ENCODE measurements around the gene LCN15. TPM values are rescaled to one million over a fixed set of nuclear protein-coding genes. Genes with fewer than 3 reads are reported as not detected.
A peak's percentile ranks its signal among the peaks of the same experiment; 100 is the strongest.
"Not testable (repeated sequence)": the region's sequence is repeated elsewhere in the genome, so short reads cannot be mapped to it uniquely, and the experiment has no call there.

Gene LCN15
- total and polyA plus RNA-seq, 2 experiments from 2014 or later, result 0.77 TPM; not detected in 1

DNA sequence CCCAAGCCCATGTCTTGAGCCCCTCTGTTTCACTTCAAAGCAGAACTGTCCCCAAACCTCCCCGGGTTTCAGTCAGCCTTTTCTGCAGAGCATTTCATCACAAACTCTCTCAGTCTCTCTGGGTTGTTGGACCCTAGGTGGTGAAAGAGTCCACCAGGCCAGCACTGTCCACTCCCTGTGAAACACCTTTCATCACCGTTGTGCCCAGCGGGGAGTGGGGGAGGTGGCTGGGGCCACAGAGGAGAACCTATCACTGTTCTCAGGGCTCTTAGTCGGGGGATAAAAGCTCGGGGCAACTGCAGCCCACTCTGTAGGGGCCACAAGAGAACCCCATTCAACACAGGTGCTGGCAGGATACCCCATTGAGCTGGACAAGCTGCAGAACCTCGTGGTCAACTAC, 38.0 kb upstream of the LCN15 start:
- Histone ChIP-seq H3K9me3 (ENCODE audit: low read depth) (no peaks in the 10 kb centered on the region), H3K36me3 (no peaks in the 10 kb centered on the region), H3K4me1 (ENCODE audit: low read depth) (peaks cover 24% of the 10 kb centered on the region), H3K27ac (no peak overlapping the region), H3K27me3 (no peaks in the 10 kb centered on the region), H3K4me3 (no peak overlapping the region)
- TF ChIP-seq, protein P1, sequence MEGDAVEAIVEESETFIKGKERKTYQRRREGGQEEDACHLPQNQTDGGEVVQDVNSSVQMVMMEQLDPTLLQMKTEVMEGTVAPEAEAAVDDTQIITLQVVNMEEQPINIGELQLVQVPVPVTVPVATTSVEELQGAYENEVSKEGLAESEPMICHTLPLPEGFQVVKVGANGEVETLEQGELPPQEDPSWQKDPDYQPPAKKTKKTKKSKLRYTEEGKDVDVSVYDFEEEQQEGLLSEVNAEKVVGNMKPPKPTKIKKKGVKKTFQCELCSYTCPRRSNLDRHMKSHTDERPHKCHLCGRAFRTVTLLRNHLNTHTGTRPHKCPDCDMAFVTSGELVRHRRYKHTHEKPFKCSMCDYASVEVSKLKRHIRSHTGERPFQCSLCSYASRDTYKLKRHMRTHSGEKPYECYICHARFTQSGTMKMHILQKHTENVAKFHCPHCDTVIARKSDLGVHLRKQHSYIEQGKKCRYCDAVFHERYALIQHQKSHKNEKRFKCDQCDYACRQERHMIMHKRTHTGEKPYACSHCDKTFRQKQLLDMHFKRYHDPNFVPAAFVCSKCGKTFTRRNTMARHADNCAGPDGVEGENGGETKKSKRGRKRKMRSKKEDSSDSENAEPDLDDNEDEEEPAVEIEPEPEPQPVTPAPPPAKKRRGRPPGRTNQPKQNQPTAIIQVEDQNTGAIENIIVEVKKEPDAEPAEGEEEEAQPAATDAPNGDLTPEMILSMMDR (IDR thresholded peaks at IDR 0.05; ENCODE audit: low read depth, low read length), result no peak
- no peak for DNase-seq (ENCODE audit: low read depth in 1 of 2, low spot score in 1 of 2)

DNA sequence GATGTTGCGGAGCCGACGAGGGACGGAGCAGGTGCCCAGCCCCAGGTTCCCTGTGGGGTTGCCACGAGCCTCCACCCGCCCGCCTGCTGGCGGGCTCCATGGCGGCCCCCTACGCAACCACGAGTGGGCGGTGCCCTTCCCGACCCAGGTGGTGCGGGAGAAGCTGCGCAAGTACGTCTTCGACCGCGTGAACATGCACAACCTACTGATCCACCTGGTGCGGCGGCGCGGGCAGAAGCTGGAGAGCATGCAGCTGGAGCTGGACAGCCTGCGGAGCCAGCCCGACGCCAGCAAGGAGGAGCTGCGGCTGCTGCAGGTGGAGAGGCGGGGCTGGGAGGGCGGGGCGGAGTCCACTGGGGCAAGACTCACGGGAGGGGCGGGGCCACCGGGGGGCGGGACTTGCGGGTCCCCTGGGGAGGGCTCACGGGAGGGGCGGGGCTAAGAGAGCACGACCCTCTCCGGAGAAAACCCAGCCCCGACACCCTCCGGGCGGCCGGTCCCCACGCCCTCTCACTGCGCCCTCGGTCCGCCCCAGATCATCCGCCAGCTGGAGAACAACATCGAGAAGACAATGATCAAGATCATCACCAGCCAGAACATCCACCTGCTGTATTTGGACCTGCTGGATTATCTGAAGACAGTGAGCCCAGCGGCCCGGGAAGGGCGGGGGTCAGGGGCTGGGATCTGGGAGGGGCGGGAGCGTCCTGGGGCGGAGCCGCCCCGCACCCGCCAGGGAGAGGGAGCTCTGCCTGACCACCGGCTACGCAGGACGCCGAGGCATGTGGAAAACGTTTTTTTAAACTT, 35.7 kb upstream of the LCN15 start:
- peak; percentile 71 to 97 for DNase-seq (ENCODE audit: low read depth in 1 of 2, low spot score in 1 of 2)
- TF ChIP-seq, protein P1 (IDR thresholded peaks at IDR 0.05; ENCODE audit: low read depth, low read length), result no peak
- H3K9me3 ChIP-seq (ENCODE audit: low read depth), result no peaks in the 10 kb centered on the region
- peak overlapping the region; percentile 68 for H3K4me3 ChIP-seq
- H3K27me3 ChIP-seq, result no peaks in the 10 kb centered on the region
- H3K4me1 ChIP-seq (ENCODE audit: low read depth), result peaks cover 40% of the 10 kb centered on the region
- no peaks in the 10 kb centered on the region for H3K36me3 ChIP-seq
- H3K27ac ChIP-seq, result peak overlapping the region; percentile 99

- Histone ChIP-seq H3K4me1 (ENCODE audit: low read depth) (peaks cover 42% of the 10 kb centered on the region), H3K27me3 (no peaks in the 10 kb centered on the region), H3K27ac (peak overlapping the region; percentile 99), H3K9me3 (ENCODE audit: low read depth) (no peaks in the 10 kb centered on the region), H3K4me3 (peak overlapping the region; percentile 68), H3K36me3 (no peaks in the 10 kb centered on the region)
- TF ChIP-seq, protein P1 (IDR thresholded peaks at IDR 0.05; ENCODE audit: low read depth, low read length), result no peak
- peak; percentile 13 to 45 for DNase-seq (ENCODE audit: low read depth in 1 of 2, low spot score in 1 of 2)
Observed at GRCh38 chr9:136799079-136799853, 34.9 kb upstream of the LCN15 start.

- H3K27ac ChIP-seq, result peak overlapping the region; percentile 99
- H3K9me3 ChIP-seq (ENCODE audit: low read depth), result no peaks in the 10 kb centered on the region
- H3K4me1 ChIP-seq (ENCODE audit: low read depth), result peaks cover 43% of the 10 kb centered on the region
- TF ChIP-seq, protein P1 (IDR thresholded peaks at IDR 0.05; ENCODE audit: low read depth, low read length), result no peak
- H3K27me3 ChIP-seq, result no peaks in the 10 kb centered on the region
- no peak for DNase-seq (ENCODE audit: low read depth in 1 of 2, low spot score in 1 of 2)
- H3K4me3 ChIP-seq, result no peak overlapping the region
- H3K36me3 ChIP-seq, result no peaks in the 10 kb centered on the region
Observed at GRCh38 chr9:136798708-136799078, 34.4 kb upstream of the LCN15 start.

GRCh38 chr9:136796775-136797347, 32.5 kb upstream of the LCN15 start:
- not testable (repeated sequence) for H3K27me3 ChIP-seq; H3K36me3 ChIP-seq; H3K4me3 ChIP-seq; H3K9me3 ChIP-seq (ENCODE audit: low read depth)
- Histone ChIP-seq H3K4me1 (ENCODE audit: low read depth) (peaks cover 53% of the 10 kb centered on the region), H3K27ac (peak overlapping the region; percentile 99)
- DNase-seq (ENCODE audit: low read depth in 1 of 2, low spot score in 1 of 2), result peak; percentile 78 to 94

All from cardiac muscle cell (in vitro differentiated cells and primary cell).